NCI-H2227 treated with DMSO at 0.1 percent for 48 hours (cell line): ENCODE measurements around the gene ADGRG1.
"Not testable (repeated sequence)": the region's sequence is repeated elsewhere in the genome, so short reads cannot be mapped to it uniquely, and the experiment has no call there.

ENCODE experiments used
- DNase-seq: peaks from one replicate; lab custom pipeline; 2025; lab: John Stamatoyannopoulos, UW

Gene ADGRG1

DNA sequence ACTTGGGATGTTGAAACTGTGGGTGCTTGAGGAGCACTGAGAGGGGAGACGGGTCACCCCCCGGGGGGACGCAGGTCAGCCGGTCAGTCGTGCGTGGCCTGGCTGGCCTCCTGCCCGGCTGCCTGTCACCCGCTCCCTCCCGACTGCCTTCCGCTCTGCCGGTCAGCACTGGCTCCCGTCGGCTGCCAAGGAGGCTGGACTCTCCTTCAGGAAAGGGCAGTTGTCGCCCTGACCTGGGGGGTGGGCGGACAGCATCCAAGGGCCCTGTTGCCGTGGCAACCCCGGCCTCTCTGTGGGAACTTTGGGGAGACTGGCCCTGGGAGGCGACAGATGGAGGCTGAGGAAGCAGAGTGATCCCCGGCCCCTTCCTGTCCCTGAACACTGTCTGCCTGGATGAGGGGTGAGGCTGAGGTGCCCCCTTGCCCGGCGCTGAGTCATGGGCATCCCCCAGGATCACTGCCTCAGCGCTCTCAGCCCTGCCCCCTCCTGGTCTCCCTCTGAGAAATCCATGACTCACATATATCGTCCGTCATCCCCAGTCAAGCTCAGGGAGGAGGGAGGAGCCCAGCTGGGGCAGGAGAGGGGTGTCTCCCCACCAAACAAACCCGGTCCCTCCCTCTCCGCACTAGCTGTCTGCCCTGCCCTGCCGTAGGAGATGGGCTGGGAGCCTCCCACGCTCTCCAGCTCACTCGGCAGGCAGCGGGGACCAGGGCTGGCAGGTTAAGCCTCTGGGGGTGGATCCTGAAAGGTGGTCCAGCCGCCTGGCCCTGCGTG, at the start of gene ADGRG1:
ADGRG1 (plus strand) TSS at position 623 of the 774 bp plus-strand sequence. CDS start 21,658 bp downstream, outside the sequence.
- peak; percentile 54 for DNase-seq

GRCh38 chr16:57579361-57579665, 49.1 kb upstream of the ADGRG1 start:
- DNase-seq: no peak

DNA sequence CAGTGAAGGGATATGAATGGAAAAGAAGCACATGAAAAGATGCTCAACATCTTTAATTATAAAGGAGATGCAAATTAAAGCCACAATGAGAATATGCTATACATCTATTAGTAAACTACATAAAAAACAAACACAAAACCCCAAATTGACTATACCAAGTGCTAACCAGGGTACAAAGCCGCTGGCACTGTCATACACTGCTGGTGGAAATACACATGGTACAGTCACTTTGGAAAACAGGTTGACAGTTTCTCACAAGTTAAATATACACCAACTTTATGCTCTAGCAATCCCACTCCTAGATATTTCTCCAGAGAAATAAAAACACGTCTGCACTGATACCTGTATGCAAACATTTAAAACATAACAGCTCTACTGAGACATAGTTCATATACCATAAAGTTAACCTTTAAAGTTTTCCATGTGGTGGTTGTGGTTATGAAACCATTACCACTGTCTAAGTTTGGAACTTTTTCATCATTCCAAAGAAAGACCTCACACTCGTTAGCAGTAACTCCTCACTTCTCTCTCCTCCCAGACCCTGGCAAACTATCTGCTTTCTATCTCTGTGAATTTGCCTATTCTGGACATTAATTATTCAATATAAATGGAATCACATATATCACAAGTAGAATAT, 43.3 kb upstream of the ADGRG1 start:
- no peak for DNase-seq

DNA sequence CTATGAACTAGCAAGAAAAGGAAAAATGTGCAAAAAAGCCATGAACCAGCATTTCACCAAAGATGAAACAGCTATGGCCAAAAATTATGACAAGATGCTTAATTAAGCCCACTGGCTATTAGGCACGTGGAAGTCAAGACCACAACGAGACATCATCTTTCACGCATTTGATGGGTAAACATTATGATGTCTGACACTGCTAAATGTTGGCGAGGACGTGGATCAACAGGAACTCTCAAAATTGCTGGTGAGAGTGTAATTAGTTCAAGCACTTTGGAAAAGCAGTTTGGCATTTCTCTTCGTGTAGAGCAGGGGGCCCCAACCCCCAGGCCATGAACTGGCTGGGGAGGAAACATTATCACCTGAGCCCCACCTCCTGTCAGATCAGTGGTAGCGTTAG, 39.6 kb upstream of the ADGRG1 start:
- DNase-seq: no peak

GRCh38 chr16:57589374-57589773, 39.1 kb upstream of the ADGRG1 start:
- no peak for DNase-seq

DNA sequence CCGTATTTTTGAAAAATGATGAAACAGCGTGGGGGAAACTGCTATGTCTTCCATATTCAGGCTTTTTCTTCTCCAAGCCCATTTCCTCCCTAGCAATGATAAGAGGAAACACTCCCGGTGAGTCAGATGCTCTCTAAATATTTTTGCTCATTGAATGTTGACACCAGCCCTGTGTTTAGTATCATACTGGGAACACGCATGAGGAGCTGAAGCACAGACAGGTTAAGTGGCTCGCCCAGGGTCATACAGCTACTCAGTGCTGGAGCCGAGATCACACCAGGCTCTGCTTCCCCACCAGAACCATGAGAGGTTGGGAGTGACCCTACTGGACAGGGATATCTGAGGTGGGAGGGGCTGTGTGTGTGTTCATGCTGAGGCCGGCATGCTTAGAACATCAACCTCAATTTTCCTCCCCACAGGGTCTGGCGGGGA, 37.8 kb upstream of the ADGRG1 start:
- no peak for DNase-seq

- peak; percentile 42 for DNase-seq
Measured at GRCh38 chr16:57591086-57591869, 37.2 kb upstream of the ADGRG1 start.

DNA sequence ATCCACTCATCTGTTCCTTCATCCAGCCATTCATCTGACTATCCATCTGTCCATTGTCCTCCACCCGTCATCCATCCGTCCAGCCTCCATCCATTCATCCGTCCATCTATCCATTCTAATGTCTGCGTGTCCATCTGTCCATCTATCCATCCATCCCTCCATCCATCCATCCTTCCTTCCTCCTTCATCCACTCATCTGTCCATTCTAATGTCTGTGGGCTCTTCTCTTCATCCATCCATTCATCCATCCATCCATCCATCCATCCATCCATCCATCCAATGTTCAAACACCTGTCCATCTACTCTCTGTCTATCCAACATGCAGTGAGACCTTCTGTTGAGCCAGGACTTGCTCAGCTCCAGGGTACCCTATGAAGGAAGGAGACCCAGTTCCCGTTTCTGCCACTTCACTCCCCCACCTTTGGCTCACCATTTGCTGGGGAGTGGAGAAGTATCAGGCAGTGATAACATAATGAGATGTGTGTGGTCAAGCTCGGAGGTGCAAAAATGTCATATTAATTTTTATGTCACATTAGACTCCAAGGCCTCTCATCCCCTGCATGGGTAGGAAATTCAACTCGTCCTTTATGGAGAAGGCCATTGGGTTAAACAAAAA, 36.5 kb upstream of the ADGRG1 start:
- no peak for DNase-seq

GRCh38 chr16:57592591-57593003, 35.8 kb upstream of the ADGRG1 start:
- no peak for DNase-seq

DNA sequence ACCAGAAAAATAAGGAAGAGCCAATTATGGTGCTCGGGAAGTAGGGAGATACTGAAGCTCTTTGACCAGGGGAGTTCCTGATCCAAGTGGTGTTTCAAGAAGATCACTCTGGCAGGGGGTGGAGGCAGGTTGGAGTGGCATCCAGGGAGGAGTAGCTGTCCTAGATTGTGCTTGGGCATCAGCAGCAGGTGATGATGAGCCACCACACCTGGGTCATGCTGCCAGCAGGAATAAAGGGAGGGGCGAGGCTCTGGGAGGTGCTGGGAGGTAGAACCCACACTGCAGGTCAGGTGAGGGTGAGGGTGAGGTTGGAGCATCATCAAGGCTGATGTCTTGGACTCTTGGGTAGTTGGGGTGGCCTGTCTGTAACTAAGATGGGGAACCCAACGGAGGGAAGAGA, 35.4 kb upstream of the ADGRG1 start:
- DNase-seq: no peak

DNA sequence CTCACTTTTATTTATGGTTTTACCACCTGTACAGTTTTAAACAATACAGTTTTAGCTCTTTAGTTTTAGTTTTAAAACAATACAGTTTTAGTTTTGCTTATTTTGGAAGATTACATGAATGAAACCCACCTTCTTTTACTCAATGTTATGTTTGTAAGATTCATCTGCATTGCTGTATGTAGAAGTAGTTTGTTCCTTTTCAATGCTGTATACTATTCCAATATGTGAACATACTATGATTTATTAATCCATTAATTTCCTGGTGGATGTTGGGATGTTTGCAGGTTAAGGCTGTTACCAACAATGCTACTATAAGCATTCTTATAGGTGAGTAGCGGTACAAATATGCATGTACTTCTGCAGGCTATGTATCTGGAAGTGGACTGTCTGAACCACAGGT, 34.4 kb upstream of the ADGRG1 start:
- no peak for DNase-seq

DNA sequence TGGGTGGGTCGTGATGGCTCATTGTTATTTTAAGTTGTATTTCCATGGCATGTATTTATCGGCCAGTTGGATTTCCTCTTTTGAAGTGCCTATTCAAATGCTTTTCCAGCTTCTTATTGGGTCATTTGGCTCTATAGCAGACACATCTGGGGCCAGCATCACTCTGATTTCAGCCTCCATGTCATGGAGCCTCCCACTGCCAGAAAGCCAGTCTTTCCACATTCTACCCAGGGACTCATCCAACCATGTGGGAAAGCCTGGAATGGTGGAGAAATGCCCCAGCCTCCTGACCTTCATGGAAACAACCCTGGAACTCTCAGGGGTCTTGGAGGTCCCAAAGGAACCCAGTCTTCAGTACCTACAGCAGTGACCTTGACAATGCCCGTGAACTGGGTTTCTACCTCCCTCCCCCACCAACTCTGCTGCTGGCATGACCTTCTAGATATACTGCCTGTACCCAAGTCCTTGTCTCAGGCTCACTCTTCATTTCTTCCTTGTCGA, 33.8 kb upstream of the ADGRG1 start:
- no peak for DNase-seq

DNA sequence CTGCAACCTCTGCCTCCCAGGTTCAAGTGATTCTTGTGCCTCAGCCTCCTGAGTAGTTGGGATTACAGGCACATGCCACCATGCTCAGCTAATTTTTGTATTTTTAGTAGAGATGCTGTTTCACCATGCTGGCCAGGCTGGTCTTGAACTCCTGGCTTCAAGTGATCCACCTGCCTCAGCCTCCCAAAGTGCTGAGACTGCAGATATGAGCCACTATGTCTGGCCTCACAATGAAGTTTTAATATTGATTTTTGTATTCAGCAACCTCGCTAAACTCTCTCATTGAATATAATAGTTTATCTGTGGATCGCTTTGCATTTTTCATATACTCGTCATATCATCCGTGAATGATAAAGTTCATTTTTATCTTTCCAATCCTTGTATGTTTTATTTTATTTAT, 32.2 kb upstream of the ADGRG1 start:
- not testable (repeated sequence) for DNase-seq

DNA sequence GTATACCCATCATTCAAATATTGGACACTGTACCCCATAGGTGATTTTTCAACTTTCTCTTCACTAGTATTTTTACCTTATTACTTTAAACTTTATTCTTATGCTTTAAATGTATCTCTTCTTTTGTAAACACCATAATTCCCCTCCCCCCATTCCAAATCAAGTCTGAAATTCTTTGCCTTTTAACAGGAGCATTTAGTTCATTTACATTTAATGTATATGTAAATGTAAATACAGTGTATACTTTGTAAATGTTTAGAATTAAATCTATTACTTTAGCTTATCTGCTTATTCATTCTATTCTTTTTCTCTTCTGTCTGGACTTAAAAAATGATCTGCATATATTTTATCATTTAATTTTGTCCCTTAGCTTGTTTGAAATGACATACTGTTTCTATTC, 30.0 kb upstream of the ADGRG1 start:
- DNase-seq: no peak

DNA sequence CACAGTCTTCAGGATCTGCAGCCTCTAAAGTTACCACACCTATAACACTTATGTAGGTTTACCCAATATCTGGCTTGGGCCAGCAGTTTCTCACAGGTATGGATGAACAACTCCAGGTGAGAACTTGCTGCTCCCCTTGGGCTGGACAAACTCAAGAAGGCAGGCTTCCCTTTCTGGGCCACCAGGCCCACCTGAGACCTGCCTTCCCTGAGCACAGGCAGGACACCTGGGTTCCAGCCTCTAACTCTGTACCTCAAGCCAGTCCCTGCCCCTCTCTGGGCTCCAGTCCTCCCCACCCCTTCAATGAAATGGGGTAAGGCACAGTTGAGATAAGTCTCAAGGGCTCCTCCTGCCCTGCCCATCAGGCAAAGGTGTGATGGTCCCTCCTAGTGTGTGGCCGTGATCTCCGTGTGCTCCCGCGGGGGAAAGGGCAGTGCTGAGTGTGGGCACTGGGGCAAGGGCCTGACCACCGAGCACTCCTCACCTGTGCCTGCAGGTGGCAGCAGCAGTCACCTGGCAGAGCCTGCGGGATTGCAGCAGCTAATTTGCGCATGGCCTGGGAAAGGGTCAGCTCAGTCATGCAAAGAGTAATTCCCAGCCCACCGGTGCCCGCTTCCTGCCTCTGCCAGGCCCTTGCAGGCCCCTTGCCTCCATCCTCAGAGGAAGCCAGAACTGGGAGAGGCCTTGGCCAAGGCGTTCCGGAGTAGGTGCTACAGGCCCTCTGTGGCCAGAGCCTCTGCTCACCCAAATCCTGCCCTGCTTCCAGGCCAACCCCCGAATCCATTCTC, 28.2 kb upstream of the ADGRG1 start:
- no peak for DNase-seq

- DNase-seq: no peak
Measured at GRCh38 chr16:57600952-57601580, 27.4 kb upstream of the ADGRG1 start.

DNA sequence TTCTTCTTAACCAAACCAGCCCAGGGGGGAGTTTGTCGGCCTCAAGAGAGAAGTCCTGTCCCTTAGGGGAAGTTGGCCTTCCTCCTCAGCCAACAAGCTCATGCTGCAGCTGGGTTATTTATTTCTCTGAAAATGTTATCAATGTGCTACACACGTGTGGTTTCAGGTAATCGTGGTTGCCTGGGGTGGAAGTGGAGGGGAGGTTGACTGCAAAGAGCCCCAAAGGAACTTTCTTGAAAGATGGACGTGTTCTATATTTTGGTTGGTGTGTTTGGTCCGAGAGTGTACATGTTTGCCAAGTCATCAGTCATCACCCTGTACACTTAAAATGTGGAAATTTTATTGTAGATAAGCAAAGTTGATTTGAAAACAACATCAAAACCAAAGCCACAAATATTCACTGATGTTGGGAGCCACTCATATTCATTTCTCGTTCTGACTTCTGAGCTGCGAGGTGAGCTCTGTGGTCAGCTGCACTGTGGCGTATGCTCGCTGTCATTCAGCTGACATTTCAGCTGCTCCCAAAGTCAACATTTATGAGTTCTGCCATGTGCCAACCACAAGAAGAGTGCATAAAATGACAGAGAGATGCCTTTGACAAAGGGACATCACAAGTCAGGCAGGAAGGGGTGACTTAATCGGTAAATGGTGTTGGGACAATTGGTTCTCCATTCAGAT, 26.5 kb upstream of the ADGRG1 start:
- no peak for DNase-seq

DNA sequence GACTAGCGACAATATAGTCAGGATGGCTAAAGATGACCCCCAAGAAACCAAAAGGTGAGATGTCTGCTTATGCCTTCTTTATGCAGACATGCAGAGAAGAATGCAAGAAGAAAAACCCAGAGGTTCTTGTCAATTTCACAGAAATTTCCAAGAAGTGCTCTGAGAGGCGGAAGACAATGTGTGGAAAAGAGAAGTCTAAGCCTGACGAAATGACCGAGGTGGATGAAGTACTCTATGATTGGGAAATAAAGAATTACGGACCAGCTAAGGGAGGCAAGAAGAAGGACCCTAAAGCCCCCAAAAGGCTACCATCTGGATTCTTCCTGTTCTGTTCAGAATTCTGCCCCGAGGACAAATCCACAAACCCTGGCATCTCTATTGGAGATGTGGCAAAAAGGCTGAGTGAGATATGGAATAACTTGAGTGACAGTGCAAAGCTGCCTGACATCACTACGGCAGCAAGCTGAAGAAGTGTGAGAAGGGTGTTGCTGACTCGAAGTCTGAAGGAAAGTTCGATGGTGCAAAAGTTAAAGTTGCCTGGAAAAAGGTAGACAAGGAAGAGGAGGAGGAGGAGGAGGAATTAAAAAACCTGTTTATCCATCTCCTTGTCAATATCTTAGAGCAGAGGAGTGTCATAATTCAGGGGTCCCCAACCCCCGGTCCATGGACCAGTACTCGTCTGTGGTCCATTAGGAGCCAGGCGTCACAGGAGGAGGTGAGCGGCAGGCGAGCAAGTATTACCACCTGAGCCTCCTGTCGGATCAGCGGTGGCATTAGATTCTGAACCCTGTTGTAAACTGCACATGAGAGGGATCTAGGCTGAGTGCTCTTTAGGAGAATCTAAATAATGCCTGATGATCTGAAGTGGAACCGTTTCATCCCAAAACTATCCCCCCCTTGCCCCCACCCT, 25.1 kb upstream of the ADGRG1 start:
- DNase-seq: no peak

GRCh38 chr16:57604177-57604576, 24.3 kb upstream of the ADGRG1 start:
- no peak for DNase-seq
